GM18526 (cell line): ENCODE measurements around the gene UBE4B.

Experiments
- POLR2A ChIP-seq: IDR thresholded peaks from 3 replicates; pipeline ENCODE4 v1.6.1; 2011; ENCODE audit not compliant: insufficient read length; ENCODE audit errors: extremely low read depth

The UBE4B gene

GRCh38 chr1:10033359-10033845, 644 bp downstream of the UBE4B start:
- no peak for TF ChIP-seq POLR2A

- no peak for TF ChIP-seq POLR2A
Observed at GRCh38 chr1:10042746-10043145, 10.0 kb downstream of the UBE4B start.

GRCh38 chr1:10045480-10046355, 13.0 kb downstream of the UBE4B start:
- no peak for TF ChIP-seq POLR2A

- TF ChIP-seq POLR2A = no peak
Observed at GRCh38 chr1:10046356-10047085, 13.8 kb downstream of the UBE4B start.

- TF ChIP-seq POLR2A = no peak
Observed at GRCh38 chr1:10048601-10049000, 15.8 kb downstream of the UBE4B start.

GRCh38 chr1:10050611-10051010, 17.9 kb downstream of the UBE4B start:
- no peak for TF ChIP-seq POLR2A

GRCh38 chr1:10051656-10052055, 18.9 kb downstream of the UBE4B start:
- TF ChIP-seq POLR2A = no peak

- TF ChIP-seq POLR2A = no peak
Observed at GRCh38 chr1:10052347-10052746, 19.6 kb downstream of the UBE4B start.

- no peak for TF ChIP-seq POLR2A
Observed at GRCh38 chr1:10054465-10054864, 21.7 kb downstream of the UBE4B start.

GRCh38 chr1:10056599-10056987, 23.8 kb downstream of the UBE4B start:
- TF ChIP-seq POLR2A = no peak

GRCh38 chr1:10057343-10057742, 24.6 kb downstream of the UBE4B start:
- TF ChIP-seq POLR2A = no peak

- TF ChIP-seq POLR2A = no peak
Observed at GRCh38 chr1:10057796-10058195, 25.0 kb downstream of the UBE4B start.

GRCh38 chr1:10059342-10059718, 26.6 kb downstream of the UBE4B start:
- no peak for TF ChIP-seq POLR2A

- no peak for TF ChIP-seq POLR2A
Observed at GRCh38 chr1:10060311-10061100, 27.7 kb downstream of the UBE4B start.

- no peak for TF ChIP-seq POLR2A
Observed at GRCh38 chr1:10061276-10061675, 28.5 kb downstream of the UBE4B start.
